GM19193 (cell line): ENCODE data around the gene PHF14.

Source experiments
- POLR2A ChIP-seq: IDR thresholded peaks from 4 replicates; pipeline ENCODE4 v1.6.1; 2011; ENCODE audit not compliant: insufficient read depth, insufficient read length; ENCODE audit errors: extremely low read depth

PHF14 gene

GRCh38 chr7:10973061-10973941, at the start of gene PHF14:
TSS of gene PHF14 (plus strand) at chr7:10973872. CDS start at chr7:10974324, 452 bp downstream.
- peak; percentile 85 for TF ChIP-seq POLR2A

- no peak for TF ChIP-seq POLR2A
Measured at GRCh38 chr7:10924370-10924769, 49.3 kb upstream of the PHF14 start.

- no peak for TF ChIP-seq POLR2A
Measured at GRCh38 chr7:10930551-10930950, 43.1 kb upstream of the PHF14 start.

- TF ChIP-seq POLR2A = no peak
Measured at GRCh38 chr7:10931161-10931560, 42.5 kb upstream of the PHF14 start.

GRCh38 chr7:10934292-10934691, 39.4 kb upstream of the PHF14 start:
- no peak for TF ChIP-seq POLR2A

GRCh38 chr7:10939237-10939910, 34.3 kb upstream of the PHF14 start:
- TF ChIP-seq POLR2A = no peak

GRCh38 chr7:10939911-10940703, 33.6 kb upstream of the PHF14 start:
- TF ChIP-seq POLR2A = peak; percentile 95

- TF ChIP-seq POLR2A = no peak
Measured at GRCh38 chr7:10940704-10941355, 32.8 kb upstream of the PHF14 start.

- TF ChIP-seq POLR2A = no peak
Measured at GRCh38 chr7:10950494-10950893, 23.2 kb upstream of the PHF14 start.

GRCh38 chr7:10952588-10952987, 21.1 kb upstream of the PHF14 start:
- TF ChIP-seq POLR2A = no peak

- TF ChIP-seq POLR2A = no peak
Measured at GRCh38 chr7:10956528-10956927, 17.1 kb upstream of the PHF14 start.

GRCh38 chr7:10972174-10972573, 1.5 kb upstream of the PHF14 start:
- no peak for TF ChIP-seq POLR2A

GRCh38 chr7:10973942-10974911, 555 bp downstream of the PHF14 start:
- no peak for TF ChIP-seq POLR2A

- no peak for TF ChIP-seq POLR2A
Measured at GRCh38 chr7:10977113-10977512, 3.4 kb downstream of the PHF14 start.
